ENCODE data around the gene PANX2.
"Not testable (repeated sequence)": the region's sequence is repeated elsewhere in the genome, so short reads cannot be mapped to it uniquely, and the experiment has no call there.

Gene PANX2

GRCh38 chr22:50148991-50149721, 21.4 kb upstream of the PANX2 start:
- DNase-seq = peak; percentile 46

DNA sequence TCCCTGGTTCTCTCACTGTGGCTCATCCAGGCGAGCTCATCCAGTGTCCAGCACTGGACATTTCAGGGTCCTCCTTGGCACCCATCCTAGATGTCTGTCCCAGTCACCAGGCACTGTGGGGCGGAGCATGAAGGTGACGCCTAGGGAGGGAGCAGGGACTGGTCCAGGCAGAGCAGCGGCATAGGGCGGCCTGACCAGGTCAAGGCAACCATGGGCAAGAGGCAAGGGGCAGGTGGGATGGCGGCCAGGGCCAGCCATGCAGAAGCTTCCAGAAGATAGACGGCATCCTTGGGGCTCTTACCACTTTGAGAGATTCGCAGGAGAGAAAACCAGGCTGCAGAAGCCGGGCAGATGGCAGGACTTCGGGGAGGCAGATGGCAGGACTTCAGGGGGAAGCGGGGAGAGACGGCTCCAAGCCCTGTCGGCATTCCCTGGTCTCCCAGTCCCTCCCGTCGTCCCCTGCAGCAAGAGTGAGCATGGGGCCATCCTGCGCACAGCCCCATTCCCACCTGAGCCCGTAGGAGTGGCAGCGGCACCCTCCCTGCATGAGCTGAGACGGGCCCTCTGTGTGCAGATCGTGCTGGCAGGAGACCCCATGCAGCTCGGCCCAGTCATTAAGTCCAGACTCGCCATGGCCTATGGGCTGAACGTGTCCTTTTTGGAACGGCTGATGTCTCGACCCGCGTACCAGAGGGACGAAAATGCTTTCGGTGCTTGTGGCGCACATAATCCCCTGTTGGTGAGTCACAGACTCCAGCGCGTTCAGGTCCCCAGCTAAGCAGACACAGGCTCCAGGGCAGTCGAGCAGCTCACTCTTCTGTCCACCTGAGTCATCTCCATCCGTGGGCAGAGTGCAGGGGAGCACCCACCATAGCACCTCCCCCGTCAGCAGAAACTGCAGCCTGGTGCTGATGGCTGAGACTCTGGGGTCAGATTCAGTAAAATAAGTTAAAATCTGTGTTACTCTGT, 20.1 kb upstream of the PANX2 start:
- DNase-seq = no peak

DNA sequence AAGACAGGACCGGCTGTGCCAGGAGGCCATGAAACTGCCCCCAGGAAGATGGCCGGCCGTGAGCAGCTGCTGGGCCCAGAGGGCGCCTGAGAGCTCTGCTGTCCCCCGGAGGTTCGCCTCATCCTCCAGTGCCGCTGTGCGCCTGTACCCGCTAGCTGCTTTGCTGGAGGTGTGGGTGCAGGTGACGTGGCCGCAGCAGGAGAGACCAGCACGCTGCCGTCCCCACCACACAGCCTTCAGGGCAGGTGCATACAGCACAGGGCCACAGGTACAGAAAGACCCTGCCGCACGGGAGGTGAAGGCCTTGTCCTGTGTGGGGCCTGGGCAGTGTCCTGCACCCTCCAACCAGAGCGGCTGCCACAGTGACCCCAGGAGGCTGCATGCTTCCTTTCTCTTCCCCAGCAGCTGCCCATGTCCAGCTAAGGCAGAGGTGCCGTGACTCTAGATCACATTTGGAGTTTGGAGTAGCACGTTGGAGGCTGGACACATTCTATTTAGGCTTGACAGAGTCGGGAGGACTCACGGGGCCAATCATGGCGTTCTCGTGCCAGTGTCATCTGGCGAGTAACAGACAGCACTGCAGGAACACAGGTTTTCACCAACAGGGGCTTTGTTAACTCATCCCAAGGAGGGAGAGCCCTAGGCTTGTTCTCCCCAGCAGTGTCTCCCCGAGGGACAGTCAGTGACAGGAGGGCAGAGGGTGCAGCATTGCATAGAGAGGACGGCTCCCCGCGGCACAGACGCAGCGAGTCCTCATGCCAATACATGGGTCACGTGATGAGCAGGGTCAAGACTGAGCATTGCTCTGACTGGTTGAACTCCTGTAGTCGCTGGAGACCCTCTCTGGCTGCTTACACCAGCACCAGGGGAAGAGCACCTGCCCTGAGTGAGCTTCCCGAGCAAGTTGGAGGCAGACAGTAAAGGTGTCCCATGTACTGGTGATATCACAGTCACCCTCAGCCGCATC, 18.7 kb upstream of the PANX2 start:
- DNase-seq = no peak

- no peak for DNase-seq
Observed at GRCh38 chr22:50153056-50153755, 17.3 kb upstream of the PANX2 start.

DNA sequence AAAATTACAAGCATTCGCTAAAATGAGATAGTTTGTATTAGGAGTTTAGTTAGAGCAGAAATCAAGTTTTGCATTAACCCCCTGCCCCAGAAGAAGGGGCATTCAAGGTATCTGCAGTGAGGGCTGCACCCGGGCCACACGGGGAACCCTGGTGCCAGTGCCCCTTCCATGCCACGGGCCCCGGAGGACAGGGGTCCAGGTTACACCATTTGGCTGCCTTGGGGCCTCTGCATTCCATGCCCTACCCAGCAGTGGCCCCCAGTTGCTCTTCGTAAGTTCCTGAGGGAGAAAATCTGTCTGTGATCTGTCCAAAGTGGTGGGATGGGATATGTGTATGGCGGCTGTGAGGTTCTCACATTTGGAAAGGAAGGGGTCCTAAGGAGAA, 16.8 kb upstream of the PANX2 start:
- DNase-seq = no peak

GRCh38 chr22:50157709-50158375, 12.7 kb upstream of the PANX2 start:
- DNase-seq = no peak

- no peak for DNase-seq
Observed at GRCh38 chr22:50160947-50161346, 9.6 kb upstream of the PANX2 start.

GRCh38 chr22:50161508-50162390, 8.8 kb upstream of the PANX2 start:
- DNase-seq = no peak

DNA sequence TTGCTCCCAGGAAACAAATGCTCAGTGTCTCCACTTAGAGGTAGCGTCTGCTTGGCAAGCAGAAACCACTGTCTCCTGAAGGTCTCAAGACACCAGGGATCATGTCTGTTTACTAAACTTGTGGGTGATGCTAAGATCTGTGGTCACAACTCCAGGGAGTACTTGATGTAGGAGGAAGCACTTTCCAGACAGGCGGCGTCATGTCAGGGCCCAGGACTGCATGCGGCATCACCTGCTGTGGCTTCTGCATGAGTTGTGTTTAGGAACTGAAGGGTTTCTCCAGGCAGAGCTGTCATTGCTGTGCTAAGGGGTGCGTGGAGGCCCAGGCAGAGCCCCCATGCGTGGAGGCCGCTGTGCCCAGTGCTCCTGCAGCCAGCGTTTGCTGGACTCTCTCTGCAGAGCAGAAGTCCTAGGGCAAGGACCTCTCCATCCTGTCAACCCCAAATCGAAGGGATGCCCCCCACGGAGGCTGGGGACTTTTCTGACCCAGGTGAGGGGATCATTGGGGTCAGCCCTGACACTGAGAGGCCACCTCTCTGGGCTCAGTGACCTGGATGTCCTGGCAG, 8.1 kb upstream of the PANX2 start:
- DNase-seq = no peak

DNA sequence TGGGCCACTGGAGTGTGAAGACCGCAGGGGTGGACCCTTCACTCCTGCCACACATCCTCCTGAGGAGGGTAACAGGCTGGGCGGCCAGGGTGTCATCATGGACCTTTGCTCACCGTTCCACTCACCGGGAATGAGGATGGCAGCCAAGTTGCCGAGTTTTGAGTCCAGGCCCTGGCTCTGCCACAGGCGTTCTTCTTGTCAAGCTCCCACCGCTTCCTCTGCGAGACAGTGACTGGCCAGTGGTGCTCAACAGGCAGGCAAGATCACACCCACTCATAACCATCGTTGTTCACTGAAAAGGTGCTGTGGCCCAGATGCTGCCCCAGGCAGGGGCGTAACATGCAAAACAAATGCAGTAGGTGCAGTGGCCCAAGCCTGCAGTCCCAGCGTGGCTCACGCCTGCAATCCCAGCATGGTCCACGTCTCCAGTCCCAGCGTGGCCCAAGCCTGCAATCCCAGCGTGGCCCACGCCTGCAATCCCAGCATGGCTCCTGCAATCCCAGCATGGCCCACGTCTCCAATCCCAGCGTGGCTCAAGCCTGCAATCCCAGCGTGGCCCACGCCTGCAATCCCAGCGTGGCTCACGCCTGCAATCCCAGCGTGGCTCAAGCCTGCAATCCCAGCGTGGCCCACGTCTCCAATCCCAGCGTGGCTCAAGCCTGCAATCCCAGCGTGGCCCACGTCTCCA, 5.0 kb upstream of the PANX2 start:
- no peak for DNase-seq

DNA sequence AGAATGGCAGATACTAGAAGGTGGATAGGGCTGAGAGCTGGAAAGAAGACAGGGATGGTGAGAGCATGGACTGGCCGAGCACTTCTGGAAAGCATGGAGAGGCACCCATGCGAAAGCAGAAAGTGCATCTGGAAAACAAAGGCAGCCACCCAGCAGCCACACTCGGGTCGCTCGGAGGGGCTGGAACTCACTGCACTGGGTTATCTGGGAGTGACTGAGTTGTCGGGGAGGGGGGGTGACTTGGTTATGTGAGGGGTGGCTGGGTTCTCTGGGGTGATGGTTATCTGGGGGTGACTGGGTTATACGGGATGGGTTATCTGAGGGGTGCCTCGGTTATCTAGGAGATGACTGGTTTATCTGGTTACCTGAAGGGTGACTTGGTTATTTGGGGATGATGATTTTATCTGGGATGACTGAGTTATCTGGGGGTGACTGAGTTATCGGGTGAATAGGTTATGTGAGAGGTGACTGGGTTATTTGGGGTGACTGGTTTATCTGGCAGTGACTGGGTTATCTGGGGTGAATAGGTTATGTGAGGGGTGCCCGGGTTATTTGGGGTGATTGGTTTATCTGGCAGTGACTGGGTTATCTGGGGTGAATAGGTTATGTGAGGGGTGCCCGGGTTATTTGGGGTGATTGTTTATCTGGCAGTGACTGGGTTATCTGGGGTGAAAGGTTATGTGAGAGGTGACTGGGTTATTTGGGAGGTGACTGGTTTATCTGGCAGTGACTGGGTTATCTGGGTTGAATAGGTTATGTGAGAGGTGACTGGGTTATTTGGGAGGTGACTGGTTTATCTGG, 2.6 kb upstream of the PANX2 start:
- DNase-seq = no peak

DNA sequence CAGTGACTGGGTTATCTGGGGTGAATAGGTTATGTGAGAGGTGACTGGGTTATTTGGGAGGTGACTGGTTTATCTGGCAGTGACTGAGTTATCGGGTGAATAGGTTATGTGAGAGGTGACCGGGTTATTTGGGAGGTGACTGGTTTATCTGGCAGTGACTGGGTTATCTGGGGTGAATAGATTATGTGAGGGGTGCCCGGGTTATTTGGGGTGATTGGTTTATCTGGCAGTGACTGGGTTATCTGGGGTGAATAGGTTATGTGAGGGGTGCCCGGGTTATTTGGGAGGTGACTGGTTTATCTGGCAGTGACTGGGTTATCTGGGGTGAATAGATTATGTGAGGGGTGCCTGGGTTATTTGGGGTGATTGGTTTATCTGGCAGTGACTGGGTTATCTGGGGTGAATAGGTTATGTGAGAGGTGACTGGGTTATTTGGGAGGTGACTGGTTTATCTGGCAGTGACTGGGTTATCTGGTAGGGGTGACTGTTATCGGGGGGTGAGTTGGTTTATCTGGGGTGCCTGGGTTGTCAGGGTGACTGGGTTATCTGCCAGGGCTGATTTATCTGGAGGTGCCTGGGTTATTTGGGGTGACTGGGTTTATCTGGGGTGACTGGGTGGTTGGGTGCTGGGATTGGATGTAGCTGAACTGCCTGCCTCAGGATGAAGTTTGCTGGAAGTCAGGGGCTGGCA, 1.9 kb upstream of the PANX2 start:
- DNase-seq = not testable (repeated sequence)

DNA sequence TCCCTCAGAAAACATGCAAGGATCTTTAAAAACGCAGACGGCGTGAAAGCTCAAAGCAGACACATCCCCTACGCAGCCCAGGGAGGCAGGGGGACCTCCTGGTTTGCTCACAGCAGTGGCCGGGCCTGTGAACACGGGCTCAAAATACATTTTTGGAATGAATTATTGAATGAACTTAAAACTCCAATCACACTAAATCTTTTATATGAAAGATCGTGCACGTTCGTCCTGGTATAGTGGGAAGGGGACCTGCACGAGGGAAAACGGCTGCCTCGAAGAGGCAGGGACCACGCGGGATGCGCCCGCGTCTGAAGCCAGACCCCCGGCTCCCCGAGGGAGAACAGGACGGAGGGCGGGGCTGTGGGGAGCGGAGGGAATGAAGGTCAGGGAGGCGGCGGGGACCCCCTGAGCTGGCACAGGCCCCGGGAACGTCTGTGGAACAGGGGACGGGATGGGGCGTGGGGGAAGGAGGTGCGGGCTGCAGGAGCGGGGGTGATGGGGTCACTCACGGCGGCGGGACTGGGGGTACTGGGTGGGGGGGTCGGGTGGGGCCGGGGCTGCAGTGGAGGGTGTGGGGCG, 1.3 kb upstream of the PANX2 start:
- no peak for DNase-seq

DNA sequence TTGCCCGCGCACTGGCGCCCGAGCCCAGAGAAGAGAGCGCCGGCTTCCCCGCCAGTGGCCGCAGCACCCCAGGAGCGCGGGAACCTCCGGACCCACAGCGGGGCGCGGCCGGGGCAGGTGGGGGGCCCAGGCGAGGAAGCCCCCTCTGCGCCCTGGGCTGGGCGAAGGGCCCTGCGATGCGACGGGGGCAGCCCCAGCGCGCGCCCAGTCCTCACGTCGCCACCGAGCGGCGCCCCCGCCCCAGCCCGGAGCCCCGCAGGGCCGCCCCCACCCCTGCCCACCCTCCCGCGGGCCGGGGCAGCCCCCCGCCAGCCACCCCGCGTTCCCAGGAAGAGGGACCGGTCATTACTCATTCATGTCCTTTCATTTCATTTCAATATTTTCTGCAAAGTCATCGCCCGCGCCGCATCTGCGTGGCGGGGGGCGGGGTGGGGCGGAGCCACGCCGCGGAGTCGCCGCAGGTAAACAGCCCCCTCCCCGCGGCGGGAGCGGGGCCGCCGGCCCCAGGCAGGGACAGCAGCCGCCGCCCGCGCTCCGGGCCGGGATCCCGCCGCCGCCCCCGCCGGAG, 673 bp upstream of the PANX2 start:
- no peak for DNase-seq

DNA sequence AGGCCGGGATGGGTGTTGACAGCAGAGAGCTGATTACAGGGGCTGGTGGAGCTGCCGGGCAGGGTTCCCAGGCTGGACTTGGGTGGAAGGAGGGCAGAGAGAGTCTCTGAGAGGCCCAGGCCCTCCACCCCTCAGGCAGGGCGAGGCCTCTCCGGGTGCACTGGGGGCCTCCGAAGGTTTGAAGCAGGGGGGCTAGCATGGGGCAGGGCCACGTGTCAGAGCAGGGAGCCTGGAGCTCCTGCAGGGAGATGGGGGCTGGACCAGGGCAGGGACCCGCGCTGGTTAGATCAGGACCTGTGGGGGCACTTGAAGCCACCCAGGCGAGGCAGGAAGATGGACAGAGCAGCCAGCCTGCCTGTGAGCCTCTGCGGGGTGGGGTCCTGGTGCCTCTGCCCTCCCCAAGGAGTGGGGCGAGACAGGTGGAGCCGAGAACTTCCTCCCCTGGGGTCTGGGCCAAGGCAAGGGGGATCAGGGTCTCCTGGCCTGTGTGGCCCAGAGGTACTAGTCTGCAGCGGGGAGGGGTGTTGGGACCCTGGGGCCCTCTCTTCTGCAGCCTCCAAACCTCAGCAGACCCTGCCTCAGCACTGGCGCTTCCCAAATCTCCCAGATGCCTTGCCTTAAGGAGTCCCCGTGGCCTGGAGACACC, 911 bp downstream of the PANX2 start:
- DNase-seq = no peak

GRCh38 chr22:50171965-50172421, 1.5 kb downstream of the PANX2 start:
- DNase-seq = no peak
